Measurements from ENCODE around the gene FMNL1. TPM values are rescaled to one million over a fixed set of nuclear protein-coding genes. Genes with fewer than 3 reads are reported as not detected.
A peak's percentile ranks its signal among the peaks of the same experiment; 100 is the strongest.
"Not testable (repeated sequence)": the region's sequence is repeated elsewhere in the genome, so short reads cannot be mapped to it uniquely, and the experiment has no call there.

Gene FMNL1
- polyA plus RNA-seq, 4 donors = 3.1 to 15.4 (median 6.9) TPM

GRCh38 chr17:45246861-45247428, 25.3 kb downstream of the FMNL1 start:
- 17 to 23% (median 18%) methylated on average over 27 to 33 of the region's 33 CpGs for WGBS, 3 donors
- no peak for DNase-seq
- Histone ChIP-seq H3K27ac (ENCODE audit: low read depth in 1 of 3, low read length in 2 of 3) (peak overlapping the region; percentile 69 to 93 (median 91)), H3K9me3 (ENCODE audit: control insufficient read depth in 2 of 2, insufficient read depth in 1 of 2, low read depth in 1 of 2, low read length in 1 of 2) (no peaks in the 10 kb centered on the region), H3K4me1 (ENCODE audit: control insufficient read depth in 3 of 3, insufficient read depth in 2 of 3, low read depth in 1 of 3, low read length in 2 of 3) (peaks cover 0 to 17% (median 0%) of the 10 kb centered on the region in 3 donors), H3K36me3 (ENCODE audit: control insufficient read depth in 3 of 3, insufficient read depth in 2 of 3, low read depth in 1 of 3, low read length in 3 of 3) (peaks cover 0 to 25% (median 0%) of the 10 kb centered on the region in 3 donors), H3K4me3 (ENCODE audit: low read depth in 1 of 3, low read length in 3 of 3) (peak overlapping the region; percentile 51 to 81 (median 79)), H3K27me3 (ENCODE audit: control insufficient read depth in 3 of 3, insufficient read depth in 3 of 3, low read length in 3 of 3) (peaks cover 0 to 14% (median 0%) of the 10 kb centered on the region in 3 donors)
- no peak for FAIRE-seq

DNA sequence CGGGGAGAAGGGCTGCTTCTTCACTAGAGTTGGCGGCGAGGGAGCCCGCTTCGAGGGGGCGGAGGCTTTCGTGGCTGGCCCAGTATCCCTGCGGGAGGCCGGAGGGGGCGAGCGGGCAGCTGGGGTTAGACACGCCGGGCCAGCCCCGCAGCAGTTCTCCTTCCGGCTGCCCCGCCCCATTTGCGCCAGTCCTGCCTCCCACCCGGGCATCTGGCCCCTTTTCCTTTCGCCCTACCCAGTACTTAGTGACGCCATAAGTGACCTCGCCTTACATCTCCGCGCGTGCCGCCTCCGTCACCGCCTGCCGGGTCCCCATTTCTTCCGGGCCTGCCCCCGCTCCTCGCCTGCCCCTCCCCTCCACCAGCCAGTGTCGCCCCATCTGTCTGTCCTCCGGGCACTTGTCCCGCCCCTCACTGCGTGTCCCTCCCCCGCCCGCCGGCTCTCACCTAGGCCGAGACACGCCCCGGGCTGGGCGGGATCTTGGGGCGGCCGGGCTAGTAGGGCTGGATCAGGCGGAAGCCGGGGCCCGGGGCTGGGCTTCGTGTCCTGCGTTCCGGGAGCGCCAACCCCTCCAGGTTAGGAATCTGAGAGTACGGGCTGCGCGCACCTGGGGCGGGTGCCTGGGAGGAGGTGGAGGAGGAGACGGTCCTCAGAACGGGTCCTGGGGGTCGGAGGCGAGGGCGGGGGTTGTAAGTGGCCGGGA, 25.9 kb downstream of the FMNL1 start:
- 0% methylated on average over 47 to 61 of the region's 61 CpGs for WGBS, 3 donors
- H3K27ac ChIP-seq (ENCODE audit: low read depth in 1 of 3, low read length in 2 of 3) = peak overlapping the region; percentile 85 to 93 (median 91)
- no peaks in the 10 kb centered on the region for H3K9me3 ChIP-seq (ENCODE audit: control insufficient read depth in 2 of 2, insufficient read depth in 1 of 2, low read depth in 1 of 2, low read length in 1 of 2)
- peak overlapping the region; percentile 51 to 81 (median 79) for H3K4me3 ChIP-seq (ENCODE audit: low read depth in 1 of 3, low read length in 3 of 3)
- peaks cover 0 to 25% (median 0%) of the 10 kb centered on the region in 3 donors for H3K36me3 ChIP-seq (ENCODE audit: control insufficient read depth in 3 of 3, insufficient read depth in 2 of 3, low read depth in 1 of 3, low read length in 3 of 3)
- DNase-seq = peak; percentile 98 to 99
- peaks cover 0 to 8% (median 0%) of the 10 kb centered on the region in 3 donors for H3K27me3 ChIP-seq (ENCODE audit: control insufficient read depth in 3 of 3, insufficient read depth in 3 of 3, low read length in 3 of 3)
- peaks cover 0 to 17% (median 0%) of the 10 kb centered on the region in 3 donors for H3K4me1 ChIP-seq (ENCODE audit: control insufficient read depth in 3 of 3, insufficient read depth in 2 of 3, low read depth in 1 of 3, low read length in 2 of 3)
- FAIRE-seq = no peak

DNA sequence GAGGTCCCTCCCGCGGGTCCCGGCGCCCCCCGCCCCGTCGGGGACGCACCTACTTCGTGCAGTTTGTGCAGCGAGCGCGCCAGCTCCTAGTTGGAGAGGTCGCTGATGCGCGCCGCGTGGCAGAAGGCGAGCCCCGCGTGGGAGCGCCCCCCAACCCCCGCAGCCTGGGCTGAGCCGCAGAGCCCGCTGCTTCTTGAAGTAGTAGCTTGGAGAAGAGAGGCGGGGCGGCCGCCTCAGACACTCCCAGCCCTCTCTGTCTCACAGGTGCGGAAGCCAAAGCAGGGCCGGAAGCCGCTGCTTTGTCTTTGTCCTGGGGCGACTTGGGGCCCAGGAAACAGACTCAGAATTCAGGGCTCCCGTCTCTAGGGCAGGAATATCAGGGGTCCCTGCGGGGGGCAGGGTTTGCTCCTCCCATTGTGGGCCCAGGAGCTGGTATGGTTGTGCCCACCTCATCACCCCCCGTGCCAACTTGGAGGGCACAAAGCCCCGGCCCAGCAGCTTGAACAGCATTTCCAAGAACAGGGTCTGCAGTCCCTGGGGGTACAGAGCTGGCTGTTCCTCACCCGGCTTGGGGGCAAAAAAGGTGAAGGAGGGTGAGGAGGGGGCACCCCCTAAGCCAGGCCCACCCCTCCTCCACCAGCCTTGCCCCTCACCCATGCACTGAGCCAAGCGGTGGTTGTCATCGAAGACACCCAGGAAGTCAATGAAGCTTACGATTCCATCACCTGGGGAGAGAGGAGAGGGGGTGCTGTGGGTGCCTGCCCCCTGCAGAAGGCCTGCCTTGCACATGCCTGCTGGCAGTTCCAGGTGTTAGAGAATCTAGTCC, 26.7 kb downstream of the FMNL1 start:
- Histone ChIP-seq H3K36me3 (ENCODE audit: control insufficient read depth in 3 of 3, insufficient read depth in 2 of 3, low read depth in 1 of 3, low read length in 3 of 3) (peaks cover 0 to 25% (median 0%) of the 10 kb centered on the region in 3 donors), H3K9me3 (ENCODE audit: control insufficient read depth in 2 of 2, insufficient read depth in 1 of 2, low read depth in 1 of 2, low read length in 1 of 2) (no peaks in the 10 kb centered on the region), H3K4me1 (ENCODE audit: control insufficient read depth in 3 of 3, insufficient read depth in 2 of 3, low read depth in 1 of 3, low read length in 2 of 3) (peaks cover 0 to 17% (median 0%) of the 10 kb centered on the region in 3 donors), H3K4me3 (ENCODE audit: low read depth in 1 of 3, low read length in 3 of 3) (peak overlapping the region; percentile 51 to 81 (median 79)), H3K27ac (ENCODE audit: low read depth in 1 of 3, low read length in 2 of 3) (peak overlapping the region; percentile 85 to 93 (median 91)), H3K27me3 (ENCODE audit: control insufficient read depth in 3 of 3, insufficient read depth in 3 of 3, low read length in 3 of 3) (peaks cover 0 to 8% (median 0%) of the 10 kb centered on the region in 3 donors)
- FAIRE-seq (no peak), DNase-seq (peak; percentile 83 to 86)
- 2 to 10% (median 5%) methylated on average over 37 to 39 of the region's 39 CpGs for whole genome bisulfite sequencing, 3 donors

- WGBS, 3 donors = 65 to 75% (median 66%) methylated on average over 7 of the region's 7 CpGs
- Histone ChIP-seq H3K27ac (ENCODE audit: low read depth in 1 of 3, low read length in 2 of 3) (no peak overlapping the region), H3K9me3 (ENCODE audit: control insufficient read depth in 2 of 2, insufficient read depth in 1 of 2, low read depth in 1 of 2, low read length in 1 of 2) (no peaks in the 10 kb centered on the region), H3K4me1 (ENCODE audit: control insufficient read depth in 3 of 3, insufficient read depth in 2 of 3, low read depth in 1 of 3, low read length in 2 of 3) (peaks cover 0 to 13% (median 0%) of the 10 kb centered on the region in 3 donors), H3K27me3 (ENCODE audit: control insufficient read depth in 3 of 3, insufficient read depth in 3 of 3, low read length in 3 of 3) (no peaks in the 10 kb centered on the region), H3K4me3 (ENCODE audit: low read depth in 1 of 3, low read length in 3 of 3) (no peak overlapping the region), H3K36me3 (ENCODE audit: control insufficient read depth in 3 of 3, insufficient read depth in 2 of 3, low read depth in 1 of 3, low read length in 3 of 3) (peaks cover 0 to 18% (median 0%) of the 10 kb centered on the region in 3 donors)
- DNase-seq (no peak), FAIRE-seq (no peak)
These were observed 30.2 kb downstream of the FMNL1 start for GRCh38 chr17:45251931-45252330.

DNA sequence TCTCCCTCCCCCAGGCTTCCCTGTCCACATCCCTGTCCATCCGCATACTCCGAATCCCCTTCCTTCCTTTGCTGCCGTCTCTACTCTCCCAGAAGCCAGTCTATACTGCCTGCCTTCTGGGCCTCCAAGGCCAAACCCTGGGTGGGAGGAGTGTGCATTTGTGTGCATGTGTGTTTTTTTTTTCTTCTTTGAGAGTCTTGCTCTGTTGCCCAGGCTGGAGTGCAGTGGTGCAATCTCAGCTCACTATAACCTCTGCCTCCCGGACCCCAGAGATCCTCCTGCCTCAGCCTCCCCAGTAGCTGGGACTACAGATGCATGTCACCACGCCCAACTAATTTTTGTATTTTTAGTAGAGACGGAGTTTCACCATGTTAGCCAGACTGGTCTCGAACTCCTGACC, 31.6 kb downstream of the FMNL1 start:
- H3K36me3 ChIP-seq (ENCODE audit: control insufficient read depth in 3 of 3, insufficient read depth in 2 of 3, low read depth in 1 of 3, low read length in 3 of 3) = peaks cover 0 to 18% (median 0%) of the 10 kb centered on the region in 3 donors
- not testable (repeated sequence) for FAIRE-seq; H3K4me3 ChIP-seq (ENCODE audit: low read depth in 1 of 3, low read length in 3 of 3); DNase-seq; H3K9me3 ChIP-seq (ENCODE audit: control insufficient read depth in 2 of 2, insufficient read depth in 1 of 2, low read depth in 1 of 2, low read length in 1 of 2); H3K27me3 ChIP-seq (ENCODE audit: control insufficient read depth in 3 of 3, insufficient read depth in 3 of 3, low read length in 3 of 3)
- H3K27ac ChIP-seq (ENCODE audit: low read depth in 1 of 3, low read length in 2 of 3) = peak overlapping the region in 1 of 3 donors; percentile 5
- H3K4me1 ChIP-seq (ENCODE audit: control insufficient read depth in 3 of 3, insufficient read depth in 2 of 3, low read depth in 1 of 3, low read length in 2 of 3) = peaks cover 0 to 10% (median 0%) of the 10 kb centered on the region in 3 donors
- 84 to 87% (median 85%) methylated on average over 7 of the region's 7 CpGs for WGBS, 3 donors

DNA sequence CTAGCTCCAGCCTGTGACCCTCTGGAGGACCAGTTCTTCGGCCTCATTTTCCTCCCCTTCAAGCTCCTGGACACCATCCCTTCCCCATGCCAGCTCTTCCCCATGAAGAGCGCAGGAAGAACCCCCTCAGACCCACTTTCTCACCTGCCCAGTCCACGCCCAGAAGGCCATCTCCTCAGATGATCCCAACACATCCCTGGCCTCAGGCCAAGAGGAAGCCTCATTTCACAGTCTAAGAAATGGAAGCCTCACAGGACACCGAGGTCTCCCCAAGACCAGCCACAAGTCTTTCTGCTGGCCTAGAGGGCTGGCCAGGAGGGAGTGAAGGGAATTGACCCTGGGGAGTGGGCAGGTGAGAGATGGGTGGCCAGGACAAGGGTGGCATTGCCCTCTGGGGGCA, 32.2 kb downstream of the FMNL1 start:
- no peak for DNase-seq
- H3K36me3 ChIP-seq (ENCODE audit: control insufficient read depth in 3 of 3, insufficient read depth in 2 of 3, low read depth in 1 of 3, low read length in 3 of 3) = peaks cover 0 to 18% (median 0%) of the 10 kb centered on the region in 3 donors
- no peak for FAIRE-seq
- 83 to 90% (median 88%) methylated on average over 4 of the region's 4 CpGs for WGBS, 3 donors
- H3K9me3 ChIP-seq (ENCODE audit: control insufficient read depth in 2 of 2, insufficient read depth in 1 of 2, low read depth in 1 of 2, low read length in 1 of 2) = no peaks in the 10 kb centered on the region
- H3K27me3 ChIP-seq (ENCODE audit: control insufficient read depth in 3 of 3, insufficient read depth in 3 of 3, low read length in 3 of 3) = no peaks in the 10 kb centered on the region
- H3K27ac ChIP-seq (ENCODE audit: low read depth in 1 of 3, low read length in 2 of 3) = no peak overlapping the region
- peaks cover 0 to 4% (median 0%) of the 10 kb centered on the region in 3 donors for H3K4me1 ChIP-seq (ENCODE audit: control insufficient read depth in 3 of 3, insufficient read depth in 2 of 3, low read depth in 1 of 3, low read length in 2 of 3)
- H3K4me3 ChIP-seq (ENCODE audit: low read depth in 1 of 3, low read length in 3 of 3) = no peak overlapping the region

GRCh38 chr17:45255358-45255757, 33.7 kb downstream of the FMNL1 start:
- DNase-seq (no peak), FAIRE-seq (no peak)
- Histone ChIP-seq H3K27me3 (ENCODE audit: control insufficient read depth in 3 of 3, insufficient read depth in 3 of 3, low read length in 3 of 3) (no peaks in the 10 kb centered on the region), H3K27ac (ENCODE audit: low read depth in 1 of 3, low read length in 2 of 3) (no peak overlapping the region), H3K4me3 (ENCODE audit: low read depth in 1 of 3, low read length in 3 of 3) (no peak overlapping the region), H3K4me1 (ENCODE audit: control insufficient read depth in 3 of 3, insufficient read depth in 2 of 3, low read depth in 1 of 3, low read length in 2 of 3) (no peaks in the 10 kb centered on the region), H3K36me3 (ENCODE audit: control insufficient read depth in 3 of 3, insufficient read depth in 2 of 3, low read depth in 1 of 3, low read length in 3 of 3) (peaks cover 0 to 12% (median 0%) of the 10 kb centered on the region in 3 donors), H3K9me3 (ENCODE audit: control insufficient read depth in 2 of 2, insufficient read depth in 1 of 2, low read depth in 1 of 2, low read length in 1 of 2) (no peaks in the 10 kb centered on the region)
- WGBS, 3 donors = 94 to 96% (median 95%) methylated on average over 8 of the region's 8 CpGs

All from small intestine (tissue), 7 donors.